Stimulated activated naive CD4-positive, alpha-beta T cell treated with Interleukin-2 at 50 U/mL for 16 hours (primary cell): ENCODE data around the gene ZG16.

ENCODE experiments used
- DNase-seq: peaks from one replicate; lab custom pipeline; 2025; lab: John Stamatoyannopoulos, UW

ZG16 gene

DNA sequence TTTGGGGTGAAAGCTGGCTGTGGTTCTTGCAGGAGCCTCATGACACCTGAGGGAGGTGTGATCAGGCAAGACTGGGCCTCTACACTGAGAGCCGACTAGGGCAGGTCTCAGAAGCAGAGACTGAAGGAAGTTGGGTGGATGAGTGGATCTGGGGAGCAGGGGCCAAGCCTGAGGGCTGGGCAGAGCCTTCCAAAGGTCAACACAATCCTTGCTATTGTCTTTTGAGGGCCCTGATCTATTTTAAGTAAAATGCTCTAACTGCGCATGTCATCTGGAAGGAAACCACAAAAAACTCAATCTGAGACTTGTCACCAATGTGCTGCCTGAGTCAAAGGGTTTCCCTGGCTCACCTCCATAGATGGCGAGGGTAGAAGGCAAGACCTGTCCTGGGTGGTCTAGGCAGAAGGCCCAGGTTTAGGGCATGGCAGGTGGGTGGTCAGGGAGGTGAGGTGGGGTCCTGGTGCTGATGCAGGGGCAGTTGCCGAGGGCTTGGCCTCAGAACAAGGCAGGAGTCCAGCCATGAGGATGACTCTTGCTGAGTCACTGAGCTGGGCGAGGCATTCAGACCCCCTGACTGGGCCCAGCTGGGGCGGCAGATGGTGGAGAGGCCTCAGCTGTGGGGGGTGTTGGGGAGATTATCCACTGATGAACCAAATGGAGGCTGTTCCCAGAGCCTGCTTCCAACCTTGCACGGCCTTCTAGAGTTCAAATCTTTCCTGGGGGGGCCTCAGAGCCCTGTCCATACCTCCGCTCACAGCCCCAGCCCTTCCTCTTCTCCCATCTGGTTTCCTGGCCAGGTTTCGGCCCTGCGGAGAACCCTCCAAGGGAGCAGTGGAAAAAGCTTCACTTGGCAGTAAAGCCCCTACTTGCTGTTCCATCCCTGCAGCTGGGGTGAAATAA lies 47.3 kb downstream of the ZG16 start:
- peak; percentile 52 for DNase-seq

DNA sequence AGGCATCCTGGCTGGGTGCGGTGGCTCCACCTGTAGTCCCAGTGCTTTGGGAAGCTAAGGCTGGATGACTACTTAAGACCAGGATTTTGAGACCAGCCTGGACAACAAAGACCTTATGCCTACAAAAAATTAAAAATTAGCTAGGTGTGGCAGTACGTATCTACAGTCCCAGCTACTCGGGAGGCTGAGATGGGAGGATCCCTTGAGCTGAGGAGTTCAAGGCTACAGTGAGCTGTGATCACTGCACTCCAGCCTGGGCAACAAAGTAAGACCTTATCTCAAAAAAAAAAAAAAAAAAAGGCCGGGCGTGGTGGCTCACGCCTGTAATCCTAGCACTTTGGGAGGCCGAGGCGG lies 48.3 kb downstream of the ZG16 start:
- DNase-seq, result no peak

DNA sequence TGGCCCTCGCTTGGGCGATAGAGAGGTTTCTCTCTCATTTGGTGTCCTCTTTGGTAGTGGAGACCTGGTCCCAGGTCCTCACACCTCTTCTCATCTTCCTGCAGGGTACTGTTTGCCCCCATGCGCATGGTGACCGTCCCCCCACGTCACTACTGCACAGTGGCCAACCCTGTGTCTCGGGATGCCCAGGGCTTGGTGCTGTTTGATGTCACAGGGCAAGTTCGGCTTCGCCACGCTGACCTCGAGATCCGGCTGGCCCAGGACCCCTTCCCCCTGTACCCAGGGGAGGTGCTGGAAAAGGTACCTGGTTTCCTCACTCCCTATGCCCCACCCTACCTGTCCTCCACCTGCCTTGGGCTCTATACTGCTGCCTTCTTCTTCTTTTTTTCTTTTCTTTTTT lies 52.7 kb downstream of the ZG16 start:
- DNase-seq, result no peak

DNA sequence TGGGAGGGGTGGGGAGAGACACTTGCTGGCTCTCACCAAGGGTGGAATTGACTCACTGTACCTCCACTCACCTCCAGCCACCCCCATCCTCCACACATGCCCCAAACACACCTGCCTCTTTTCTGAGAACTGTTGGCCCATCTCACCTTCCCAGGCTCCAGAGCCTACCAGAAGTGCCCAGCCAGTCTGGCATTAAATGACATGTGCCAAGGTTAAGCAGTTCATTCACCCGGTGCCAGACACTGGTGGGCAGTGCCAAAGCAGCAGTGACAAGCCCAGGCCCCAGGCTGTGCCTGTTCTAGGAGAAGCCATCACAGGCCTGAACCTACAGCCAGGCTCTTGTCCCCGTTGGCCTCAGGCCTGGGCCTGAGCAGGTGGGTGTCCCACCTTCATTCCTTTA lies 53.4 kb downstream of the ZG16 start:
- no peak for DNase-seq
